Brain microvascular endothelial cell (primary cell): ENCODE measurements around the gene ZNF277.

ENCODE experiments used
- DNase-seq: peaks from one replicate; pipeline ENCODE4 v3.0.0-alpha.2; 2020
- H3K27ac ChIP-seq: fragments of 250-450 bp; sonication (Bioruptor Pico); 2 replicates; pipeline ENCODE4 v1.5.1; 2020; ENCODE audit warnings: mild to moderate bottlenecking, moderate library complexity
- H3K27me3 ChIP-seq: fragments of 250-450 bp; sonication (Bioruptor Pico); replicated peaks from 2 replicates; pipeline ENCODE4 v1.5.1; 2020; ENCODE audit warnings: mild to moderate bottlenecking
- H3K36me3 ChIP-seq: fragments of 250-450 bp; sonication (Bioruptor Pico); replicated peaks from 2 replicates; pipeline ENCODE4 v1.5.1; 2020; ENCODE audit warnings: mild to moderate bottlenecking
- H3K4me3 ChIP-seq: 2 replicates; pipeline ENCODE4 v1.5.1; 2011; ENCODE audit warnings: low read depth, mild to moderate bottlenecking, control low read depth, low read length, moderate library complexity
- in situ Hi-C: cut with HindIII; loops from 2 replicates; pipeline ENCODE4 v1.10.0; 2017; ENCODE audit warnings: low sequenced_read_pairs, low pct_ligation_motif_present
- TF ChIP-seq, protein P1 (sequence below): IDR thresholded peaks from 2 replicates; pipeline ENCODE4 v1.5.1; 2011; ENCODE audit warnings: low read depth, mild to moderate bottlenecking, moderate library complexity, low read length, control low read depth, inconsistent platforms; ENCODE audit errors: missing control alignments

ZNF277 gene

GRCh38 chr7:112188257-112188656 lies 18.2 kb upstream of the ZNF277 start:
- in situ Hi-C loops, result no loop called here
- DNase-seq, result no peak
- Histone ChIP-seq H3K4me3 (no peak overlapping the region), H3K36me3 (no peaks in the 10 kb centered on the region), H3K27me3 (no peaks in the 10 kb centered on the region), H3K27ac (no peak overlapping the region)
- TF ChIP-seq, protein P1, sequence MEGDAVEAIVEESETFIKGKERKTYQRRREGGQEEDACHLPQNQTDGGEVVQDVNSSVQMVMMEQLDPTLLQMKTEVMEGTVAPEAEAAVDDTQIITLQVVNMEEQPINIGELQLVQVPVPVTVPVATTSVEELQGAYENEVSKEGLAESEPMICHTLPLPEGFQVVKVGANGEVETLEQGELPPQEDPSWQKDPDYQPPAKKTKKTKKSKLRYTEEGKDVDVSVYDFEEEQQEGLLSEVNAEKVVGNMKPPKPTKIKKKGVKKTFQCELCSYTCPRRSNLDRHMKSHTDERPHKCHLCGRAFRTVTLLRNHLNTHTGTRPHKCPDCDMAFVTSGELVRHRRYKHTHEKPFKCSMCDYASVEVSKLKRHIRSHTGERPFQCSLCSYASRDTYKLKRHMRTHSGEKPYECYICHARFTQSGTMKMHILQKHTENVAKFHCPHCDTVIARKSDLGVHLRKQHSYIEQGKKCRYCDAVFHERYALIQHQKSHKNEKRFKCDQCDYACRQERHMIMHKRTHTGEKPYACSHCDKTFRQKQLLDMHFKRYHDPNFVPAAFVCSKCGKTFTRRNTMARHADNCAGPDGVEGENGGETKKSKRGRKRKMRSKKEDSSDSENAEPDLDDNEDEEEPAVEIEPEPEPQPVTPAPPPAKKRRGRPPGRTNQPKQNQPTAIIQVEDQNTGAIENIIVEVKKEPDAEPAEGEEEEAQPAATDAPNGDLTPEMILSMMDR, result no peak

- no peak overlapping the region for H3K4me3 ChIP-seq
- in situ Hi-C loops, result no loop called here
- H3K27ac ChIP-seq, result no peak overlapping the region
- no peaks in the 10 kb centered on the region for H3K27me3 ChIP-seq
- no peak for DNase-seq
- TF ChIP-seq, protein P1, result no peak
- H3K36me3 ChIP-seq, result no peaks in the 10 kb centered on the region
Observed at GRCh38 chr7:112189691-112190090, 16.8 kb upstream of the ZNF277 start.

DNA sequence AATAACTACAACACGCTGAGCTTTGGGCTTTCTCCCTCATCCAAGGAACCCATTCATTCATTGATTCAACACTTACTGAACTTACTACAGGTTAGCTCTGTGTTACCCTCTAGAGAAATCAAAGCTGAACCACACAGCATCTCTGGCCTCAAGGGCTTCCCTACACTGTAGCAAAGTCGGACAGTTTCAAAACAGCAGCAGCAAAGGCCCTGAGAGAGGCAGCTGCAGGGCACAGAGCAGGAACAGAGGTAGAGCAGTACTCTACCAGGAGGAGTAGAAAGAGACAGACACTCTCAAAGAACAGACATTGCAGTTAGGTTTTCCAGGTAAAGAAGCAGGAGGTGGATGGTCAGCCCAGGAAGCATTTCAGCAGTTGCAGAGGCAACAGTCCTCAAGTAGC lies 16.4 kb upstream of the ZNF277 start:
- Histone ChIP-seq H3K4me3 (no peak overlapping the region), H3K27me3 (no peaks in the 10 kb centered on the region), H3K27ac (no peak overlapping the region), H3K36me3 (no peaks in the 10 kb centered on the region)
- in situ Hi-C loops, result no loop called here
- DNase-seq, result no peak
- TF ChIP-seq, protein P1, result no peak

DNA sequence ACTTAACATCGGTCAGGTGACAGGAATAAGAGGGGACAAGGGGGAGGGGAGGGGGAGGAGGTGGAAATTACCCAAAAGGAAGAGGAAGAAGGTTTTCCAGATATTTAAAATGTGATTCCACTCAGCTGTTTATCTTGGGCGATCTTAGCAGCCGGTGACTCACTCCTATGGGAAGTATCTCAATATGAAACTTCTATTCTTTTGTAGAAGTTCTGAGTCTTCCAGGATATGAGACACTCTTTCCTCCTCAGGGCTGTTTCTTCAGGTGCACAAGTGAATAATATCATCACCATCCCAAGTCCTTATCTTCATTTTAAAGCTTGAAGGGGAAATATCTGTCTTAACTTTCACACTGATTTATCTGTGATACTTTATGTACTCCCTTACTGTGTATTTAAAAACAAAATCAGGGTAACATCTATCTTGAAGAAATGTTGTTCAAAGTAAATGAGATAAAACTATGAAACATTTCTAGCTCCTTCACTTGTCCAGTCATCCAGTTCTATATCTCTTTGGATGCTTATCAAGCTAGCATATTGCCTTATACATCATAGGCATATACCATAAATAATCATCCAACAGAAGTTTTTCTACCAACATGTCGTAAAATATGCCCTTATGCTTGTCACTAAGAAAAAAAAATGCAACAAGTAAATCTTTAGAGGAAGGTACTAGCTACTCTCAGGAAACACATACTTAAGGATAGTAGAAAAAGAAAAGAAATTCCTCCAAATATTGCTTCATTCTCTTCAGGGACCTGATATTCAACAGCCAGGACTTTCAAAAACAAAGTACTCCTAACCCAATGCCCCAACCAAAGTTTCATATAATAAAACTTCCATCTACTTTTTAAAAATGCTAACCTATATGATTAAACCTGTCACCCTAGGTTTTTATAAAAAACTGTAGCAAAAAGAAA lies 14.0 kb upstream of the ZNF277 start:
- in situ Hi-C loops, result no loop called here
- DNase-seq, result peak; percentile 72
- TF ChIP-seq, protein P1, result no peak
- Histone ChIP-seq H3K27me3 (no peaks in the 10 kb centered on the region), H3K36me3 (no peaks in the 10 kb centered on the region), H3K4me3 (no peak overlapping the region), H3K27ac (peak overlapping the region; percentile 48)

DNA sequence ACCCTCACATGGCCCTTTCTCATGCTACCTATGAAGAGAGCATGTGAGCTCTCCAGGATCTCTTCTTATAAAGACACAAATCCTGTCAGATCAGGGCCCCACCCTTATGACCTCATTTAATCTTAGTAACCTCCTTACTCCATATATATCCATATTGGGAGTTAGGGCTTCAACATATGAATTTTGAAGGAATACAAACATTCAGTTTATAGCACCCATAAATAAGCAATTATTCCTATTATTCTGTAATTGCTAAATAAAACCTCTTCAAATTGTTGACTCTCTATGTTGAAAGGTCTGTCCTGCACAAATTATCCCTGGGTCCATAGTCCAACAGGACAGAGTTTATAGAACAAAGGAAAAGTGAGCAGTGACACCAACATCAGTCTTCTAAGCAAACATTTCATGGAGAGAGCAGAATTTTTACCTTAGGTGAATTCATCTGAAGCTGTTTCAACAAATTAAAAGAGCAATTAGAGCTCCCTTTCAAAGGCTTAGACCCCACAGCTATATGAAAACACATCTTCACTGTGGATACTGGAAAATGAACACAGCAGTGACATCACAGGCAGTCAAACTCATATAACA lies 12.5 kb upstream of the ZNF277 start:
- Histone ChIP-seq H3K4me3 (no peak overlapping the region), H3K27ac (no peak overlapping the region), H3K36me3 (no peaks in the 10 kb centered on the region), H3K27me3 (no peaks in the 10 kb centered on the region)
- in situ Hi-C loops, result no loop called here
- TF ChIP-seq, protein P1, result no peak
- no peak for DNase-seq
